Cortex of kidney (tissue), 1 donor: ENCODE measurements around the gene CD80.

ENCODE experiments used
- DNase-seq: peaks from one replicate; lab custom pipeline; 2025; lab: John Stamatoyannopoulos, UW

CD80 gene

DNA sequence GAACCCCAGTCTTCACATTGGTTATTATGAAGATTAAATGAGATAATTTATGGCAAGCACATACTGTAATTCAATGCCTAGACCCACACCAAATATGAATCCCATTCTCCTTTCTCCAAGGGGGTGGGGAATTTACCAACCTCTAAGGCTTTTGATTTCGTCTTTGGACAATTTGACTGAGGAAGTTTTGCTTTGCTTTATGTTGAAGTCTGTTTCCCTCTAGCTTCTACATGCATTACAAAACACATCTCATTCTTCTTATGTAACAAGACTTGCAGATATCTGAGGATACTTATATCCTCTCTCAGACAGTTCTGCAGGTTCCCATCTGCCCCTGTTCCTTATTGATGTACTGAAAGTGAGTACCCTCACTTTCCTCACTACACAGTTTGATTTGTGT lies 12.2 kb downstream of the CD80 start:
- DNase-seq, result no peak

DNA sequence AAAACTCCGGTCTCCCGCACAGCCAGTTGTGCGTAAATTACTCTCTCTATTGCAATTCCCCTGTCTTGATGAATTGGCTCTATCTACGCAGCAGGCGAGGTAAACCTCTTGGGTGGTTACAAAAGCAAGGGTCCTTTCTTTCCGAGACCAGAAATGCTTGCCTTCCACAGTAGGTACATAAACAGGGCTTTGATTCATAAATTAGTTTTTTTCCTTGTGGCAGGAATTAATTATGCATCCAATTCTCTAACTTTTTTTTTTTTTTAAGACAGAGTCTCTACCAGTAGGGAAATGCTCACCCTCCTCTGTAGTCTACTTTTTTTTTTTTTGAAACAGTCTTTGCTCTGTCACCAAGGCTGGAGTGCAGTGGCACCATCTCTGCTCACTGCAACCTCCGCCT lies 16.3 kb downstream of the CD80 start:
- DNase-seq, result no peak

DNA sequence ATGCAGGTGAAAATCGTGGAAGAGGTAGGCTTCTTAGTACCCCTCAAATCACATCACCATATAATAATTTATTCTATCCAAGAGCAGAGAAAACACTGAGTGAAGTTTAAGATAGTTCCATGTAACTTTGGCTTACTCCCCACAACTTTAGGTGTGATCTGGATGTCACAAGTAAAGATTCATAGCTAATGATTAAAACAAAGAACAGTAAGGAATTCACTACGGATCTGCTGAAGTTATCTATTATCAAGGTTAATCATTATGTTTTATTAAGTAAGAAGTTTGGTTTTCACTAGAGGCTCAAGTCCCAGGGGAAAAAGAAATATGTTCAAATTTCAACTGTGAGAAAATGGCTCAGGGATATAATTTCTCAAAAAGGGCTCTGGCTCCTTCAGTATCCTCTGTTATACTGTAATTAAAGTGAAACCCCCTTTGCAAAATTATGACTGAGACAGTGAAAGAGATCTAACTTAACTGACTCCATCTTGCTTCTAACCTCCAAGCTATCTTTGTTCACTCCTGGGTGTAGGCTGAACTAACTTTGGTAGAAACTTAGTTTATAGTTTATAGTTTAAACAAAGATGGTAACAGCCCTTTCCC lies 17.1 kb downstream of the CD80 start:
- DNase-seq, result no peak

DNA sequence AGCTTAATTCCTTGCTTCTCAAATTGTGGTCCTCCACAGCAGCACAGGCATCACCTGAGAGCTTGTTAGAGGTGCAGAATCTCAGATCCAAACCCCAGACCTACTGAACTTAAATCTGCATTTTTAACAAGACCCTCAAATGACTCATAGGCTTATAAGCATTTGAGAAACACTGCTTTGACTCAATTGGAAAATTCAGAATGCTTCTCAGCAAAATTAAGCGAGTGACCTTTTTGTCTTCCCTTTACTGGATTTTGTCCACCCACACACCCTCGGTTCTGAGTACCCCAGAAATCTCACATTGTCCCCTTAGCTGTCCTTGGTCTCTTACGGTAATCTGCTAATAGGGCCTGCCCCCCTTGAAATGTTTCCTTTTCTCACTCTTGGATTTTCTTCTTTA lies 17.9 kb downstream of the CD80 start:
- no peak for DNase-seq

DNA sequence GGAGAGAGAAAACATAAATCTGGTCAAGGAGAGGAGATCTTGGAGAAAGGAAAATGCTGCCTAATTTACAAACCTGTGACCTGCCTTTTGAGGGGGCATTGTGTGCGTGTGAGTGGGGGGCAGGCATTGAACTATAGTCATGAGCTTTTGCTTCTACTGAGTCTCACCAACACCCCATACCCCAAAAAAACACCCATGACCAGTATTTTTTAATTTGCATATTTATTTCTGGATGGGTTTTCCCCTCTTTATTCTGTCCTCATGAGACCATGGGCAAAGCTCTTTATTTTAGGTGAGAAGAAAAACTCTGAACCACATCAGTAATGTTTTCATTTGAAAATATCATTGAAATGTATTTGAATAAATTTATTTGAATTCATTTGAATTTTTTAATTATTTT lies 20.6 kb downstream of the CD80 start:
- no peak for DNase-seq

DNA sequence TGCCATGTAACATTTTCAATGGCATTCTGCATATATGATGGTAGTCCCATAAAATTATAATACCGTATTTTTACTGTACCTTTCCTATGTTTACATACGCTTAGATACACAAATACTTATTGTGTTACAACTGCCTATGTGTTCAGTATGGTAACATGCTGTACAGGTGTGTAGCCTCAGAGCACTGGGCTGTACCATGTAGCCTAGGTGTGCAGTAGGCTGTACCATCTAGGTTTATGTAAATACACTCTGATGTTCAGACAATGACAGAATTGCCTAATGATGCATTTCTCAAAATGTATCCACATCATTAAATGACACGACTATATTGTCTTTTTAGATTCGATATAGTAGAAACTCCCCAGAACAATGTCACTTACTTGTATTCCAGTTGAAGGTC lies 22.7 kb downstream of the CD80 start:
- no peak for DNase-seq

DNA sequence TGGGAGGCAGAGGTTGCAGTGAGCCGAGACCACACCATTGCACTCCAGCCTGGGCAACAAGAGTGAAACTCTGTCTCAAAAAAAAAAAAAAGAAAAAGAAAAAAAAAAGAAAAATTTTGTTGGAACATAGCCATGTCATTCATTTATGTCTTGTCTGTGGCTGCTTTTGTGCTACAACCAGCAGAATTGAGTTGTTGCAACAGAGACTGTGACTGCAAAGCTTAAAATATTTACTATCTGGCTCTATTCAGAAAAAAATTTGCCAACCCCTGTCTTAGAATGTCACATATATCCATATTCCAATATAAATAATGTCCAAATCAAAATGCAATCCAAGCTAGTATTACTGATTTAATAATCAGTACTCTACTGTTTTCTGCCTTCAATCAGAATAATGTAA lies 25.1 kb downstream of the CD80 start:
- no peak for DNase-seq

DNA sequence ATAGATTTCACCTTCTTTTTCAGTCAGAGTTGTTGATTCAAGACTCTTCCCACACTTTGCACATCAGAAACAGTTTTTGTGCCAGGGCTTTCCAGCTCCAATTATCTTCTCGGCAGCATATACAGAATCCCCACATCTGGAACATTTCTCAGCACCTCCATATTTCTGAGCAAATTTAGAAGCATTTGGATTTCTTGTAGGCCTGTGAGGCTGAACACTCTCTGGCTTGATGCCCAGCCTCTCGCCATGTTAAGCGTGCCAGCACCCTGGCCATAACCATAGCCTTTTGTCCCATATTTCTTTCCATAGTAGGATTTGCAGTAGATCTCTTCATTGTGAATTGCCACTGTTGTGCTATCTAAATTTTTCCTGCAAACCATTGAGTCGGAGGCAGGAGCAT lies 28.3 kb downstream of the CD80 start:
- no peak for DNase-seq

DNA sequence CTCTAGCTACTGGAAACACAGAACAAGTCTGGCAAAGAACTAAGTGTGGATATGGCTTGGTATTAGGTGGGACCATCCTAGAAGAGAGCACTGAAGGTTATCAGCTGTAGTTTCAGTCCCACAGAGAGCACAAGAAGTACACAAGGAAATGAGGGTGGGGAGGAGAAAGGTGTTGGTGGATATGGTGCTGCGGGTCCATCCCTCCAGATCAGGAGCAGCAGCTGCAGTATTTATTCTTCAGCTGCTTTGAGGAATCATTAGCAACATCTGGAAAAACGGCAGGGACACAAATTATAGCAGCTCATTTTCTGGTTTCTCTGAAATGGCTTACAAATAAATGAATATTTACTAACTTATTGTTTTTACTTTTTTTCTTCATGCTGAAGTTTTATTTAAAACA lies 29.0 kb downstream of the CD80 start:
- no peak for DNase-seq

DNA sequence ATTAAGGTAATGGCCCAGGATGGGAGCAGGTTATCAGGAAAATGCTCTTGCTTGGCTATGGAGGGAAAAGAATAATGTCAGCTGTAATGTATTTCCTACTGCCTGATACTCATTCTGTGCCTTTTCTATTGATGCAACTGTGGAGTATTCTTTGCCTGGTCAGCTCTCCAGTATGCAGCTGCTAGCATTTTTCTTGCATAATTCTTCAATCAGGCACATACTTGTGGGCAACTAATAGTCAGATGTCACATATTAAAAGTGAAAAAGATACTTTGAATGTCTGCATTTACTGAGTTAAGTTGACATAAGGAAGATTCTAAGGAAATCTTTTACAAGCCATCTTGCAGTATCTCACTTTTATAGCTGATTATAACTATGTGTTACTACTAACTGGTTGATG lies 29.5 kb downstream of the CD80 start:
- no peak for DNase-seq

DNA sequence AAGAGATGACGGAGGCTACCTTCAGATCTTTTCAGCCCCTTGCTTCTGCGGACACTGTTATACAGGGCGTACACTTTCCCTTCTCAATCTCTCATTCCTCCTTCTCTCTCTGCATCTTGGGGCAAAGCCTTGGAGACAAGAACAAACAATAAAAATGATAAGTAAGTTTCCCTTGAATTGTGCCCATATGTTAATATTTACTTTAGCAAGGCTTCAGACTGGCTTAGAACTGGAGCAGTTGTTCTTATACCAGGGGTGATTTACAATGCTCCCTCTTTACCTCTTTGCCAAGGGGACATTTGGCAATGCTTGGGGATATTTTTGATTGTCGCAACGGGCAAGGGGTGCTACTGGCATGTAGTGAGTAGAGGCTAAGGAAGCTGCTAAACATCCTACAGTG lies 31.7 kb downstream of the CD80 start:
- DNase-seq, result no peak

DNA sequence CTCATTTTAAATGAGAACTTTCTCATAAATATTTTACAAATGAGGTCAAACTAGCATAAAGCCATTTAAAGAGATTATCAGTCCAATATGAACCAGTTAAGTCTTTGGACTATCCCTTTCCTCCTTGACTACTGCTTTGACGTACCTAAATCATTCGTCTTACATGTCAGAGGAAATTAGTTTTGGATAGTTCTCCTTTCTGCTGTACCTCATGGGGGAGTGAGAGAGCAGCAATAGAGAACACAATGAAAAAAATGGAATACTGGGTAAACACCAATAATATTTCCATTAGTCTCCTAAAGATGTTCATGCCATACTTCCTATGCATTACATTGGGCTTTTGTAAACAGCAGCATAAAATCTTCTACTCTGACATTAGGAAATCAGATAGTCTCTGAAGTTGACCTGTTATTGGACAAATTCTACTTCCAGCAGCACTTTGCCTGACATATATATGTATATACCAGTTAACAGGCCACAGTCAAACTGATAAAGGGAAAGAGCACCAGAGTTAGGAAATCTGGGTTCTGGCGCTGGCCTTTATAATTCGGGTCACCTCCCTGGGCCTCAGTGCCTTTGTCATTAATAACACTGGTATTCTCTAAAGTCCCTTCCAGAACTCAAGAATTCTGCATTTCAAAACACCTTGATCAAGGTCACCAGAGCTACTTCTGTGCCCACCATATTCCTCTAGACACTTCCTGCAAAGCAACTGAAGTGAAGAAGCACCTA lies 34.3 kb downstream of the CD80 start:
- DNase-seq, result no peak

DNA sequence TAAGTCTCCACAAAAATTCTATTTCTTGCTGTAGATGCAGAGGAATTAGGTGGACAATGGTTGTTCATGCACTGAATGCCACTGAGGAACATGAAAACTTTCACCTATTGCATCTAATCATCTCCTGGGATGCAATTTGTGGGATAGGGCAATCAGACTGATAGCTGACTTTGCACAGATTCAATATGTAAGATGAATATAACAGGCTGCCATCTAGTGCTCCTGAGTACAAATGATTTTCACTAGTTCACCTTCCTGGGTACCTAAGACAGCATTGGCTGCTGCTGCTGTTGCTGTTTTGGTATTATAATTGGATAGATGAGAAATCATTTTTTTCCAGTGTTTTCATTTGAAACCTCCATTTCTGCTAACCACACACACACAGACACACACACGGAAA lies 41.4 kb downstream of the CD80 start:
- no peak for DNase-seq

DNA sequence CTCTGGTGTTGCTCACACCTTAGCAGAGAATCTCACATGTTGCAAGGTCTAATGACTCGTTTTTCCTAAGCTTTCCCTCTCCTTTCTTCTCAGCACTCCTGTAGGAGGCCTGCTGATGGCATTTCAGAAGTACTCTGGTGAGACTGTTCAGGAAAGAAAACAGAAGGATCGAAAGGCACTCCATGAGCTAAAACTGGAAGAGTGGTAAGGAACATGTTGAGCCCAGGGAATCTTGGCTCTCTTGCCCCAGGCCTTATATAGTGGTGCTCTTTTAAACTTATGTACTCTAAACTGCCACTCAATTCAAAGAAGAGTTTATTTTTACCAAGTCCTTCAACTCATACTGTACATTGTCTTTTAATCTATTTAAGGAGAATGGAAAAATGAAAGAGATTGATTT lies 42.3 kb downstream of the CD80 start:
- no peak for DNase-seq

DNA sequence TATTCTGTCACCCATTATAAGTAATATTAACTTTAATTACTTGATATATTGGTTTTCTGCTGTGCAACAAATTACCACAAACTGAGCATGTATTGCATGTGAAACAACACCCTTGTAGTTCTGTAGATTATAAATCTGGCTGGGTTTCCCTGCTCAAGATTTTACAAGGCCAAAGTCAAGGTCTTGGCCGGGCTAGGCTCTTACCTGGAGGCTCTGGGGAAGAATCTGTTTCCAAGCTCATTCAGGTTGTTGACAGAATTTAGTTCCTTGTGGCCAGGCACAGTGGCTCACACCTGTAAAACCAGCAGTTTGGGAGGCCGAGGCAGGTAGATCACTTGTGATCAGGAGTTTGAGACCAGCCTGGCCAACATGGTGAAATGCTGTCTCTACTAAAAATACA lies 44.8 kb downstream of the CD80 start:
- DNase-seq, result no peak

DNA sequence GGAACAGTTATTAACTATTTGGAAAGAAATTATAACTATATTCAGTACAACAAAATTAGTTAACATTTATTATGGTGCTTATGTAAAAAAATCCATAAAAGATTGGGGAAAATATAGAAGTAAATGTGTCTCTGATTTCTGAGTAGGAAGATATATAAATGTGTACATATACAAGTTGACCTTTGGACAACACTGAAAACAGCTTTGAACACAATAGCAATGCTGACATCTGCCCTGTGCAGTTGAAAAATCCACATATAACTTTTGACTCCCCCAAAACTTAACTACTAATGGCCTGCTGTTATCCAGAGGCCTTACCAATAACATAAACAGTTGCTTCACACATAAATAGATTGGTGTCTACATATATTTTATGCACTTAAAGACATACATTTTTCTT lies 48.7 kb downstream of the CD80 start:
- no peak for DNase-seq

DNA sequence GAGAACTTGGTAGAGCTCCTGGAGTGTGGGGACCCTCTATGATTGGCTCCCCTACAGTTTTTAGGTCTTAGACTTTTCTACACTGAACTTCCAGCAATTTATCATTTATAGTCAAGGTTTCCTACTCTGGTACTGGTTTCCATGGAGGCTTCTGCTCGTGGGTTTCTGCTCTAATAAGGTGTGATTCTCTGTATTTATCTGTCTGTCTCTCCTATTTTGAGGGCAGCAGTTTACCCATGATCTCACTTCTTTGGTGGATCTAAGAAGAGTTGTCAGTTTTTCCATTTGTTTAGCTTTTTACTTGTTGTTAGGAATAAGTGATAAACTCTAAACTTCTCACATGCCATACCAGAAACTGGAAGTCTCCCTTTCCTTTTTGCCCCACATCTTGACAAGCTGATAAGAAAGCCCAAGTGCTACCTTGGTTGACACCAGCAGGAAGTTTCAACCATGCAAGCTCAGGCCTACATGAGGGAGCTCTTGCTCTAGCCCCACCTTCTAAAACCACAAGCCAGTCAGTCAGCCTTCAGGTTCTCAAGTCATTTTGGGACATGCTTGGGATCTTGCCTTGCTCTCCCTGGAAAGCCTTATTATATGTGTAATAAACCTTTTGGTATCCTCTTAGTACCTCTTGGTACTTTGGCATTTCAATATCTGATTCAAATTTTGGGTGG lies 51.1 kb downstream of the CD80 start:
- no peak for DNase-seq

DNA sequence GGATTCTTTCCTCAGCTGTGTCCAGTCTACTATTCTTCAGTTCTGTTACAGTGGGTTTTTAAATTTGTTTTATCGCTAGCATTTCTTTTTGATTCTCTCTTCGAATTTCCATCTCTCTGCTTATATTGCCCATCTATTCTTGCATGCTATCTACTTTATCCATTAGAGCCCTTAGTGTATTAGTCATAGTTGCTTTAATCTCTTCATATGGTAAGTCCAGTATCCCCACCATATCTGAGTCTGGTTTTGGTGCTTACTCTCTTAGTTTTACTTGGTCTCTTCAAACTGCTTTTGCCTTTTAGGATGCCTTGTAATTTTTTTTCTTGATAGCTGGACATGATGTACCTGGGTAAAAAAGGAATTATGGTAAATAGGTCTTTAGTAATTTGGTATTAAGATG lies 52.0 kb downstream of the CD80 start:
- no peak for DNase-seq

DNA sequence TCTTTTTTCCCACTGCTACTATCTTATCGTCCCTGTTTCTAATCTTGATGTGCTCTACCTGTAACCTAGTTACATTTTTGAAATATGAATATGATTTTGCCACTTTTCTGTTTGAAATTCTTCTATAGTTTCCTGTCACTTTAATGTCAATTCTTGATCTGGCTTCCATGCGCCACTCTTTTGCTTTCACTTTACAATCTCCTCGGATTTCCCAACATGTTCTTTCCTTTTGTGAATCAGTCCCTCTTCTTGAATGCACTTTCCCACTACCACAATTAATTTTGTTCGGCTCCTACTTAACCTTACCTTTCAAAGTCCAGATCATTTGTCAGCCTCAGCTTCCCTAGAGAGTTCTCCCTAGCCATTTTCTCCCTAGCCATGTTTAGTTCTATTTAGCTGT lies 52.8 kb downstream of the CD80 start:
- no peak for DNase-seq

DNA sequence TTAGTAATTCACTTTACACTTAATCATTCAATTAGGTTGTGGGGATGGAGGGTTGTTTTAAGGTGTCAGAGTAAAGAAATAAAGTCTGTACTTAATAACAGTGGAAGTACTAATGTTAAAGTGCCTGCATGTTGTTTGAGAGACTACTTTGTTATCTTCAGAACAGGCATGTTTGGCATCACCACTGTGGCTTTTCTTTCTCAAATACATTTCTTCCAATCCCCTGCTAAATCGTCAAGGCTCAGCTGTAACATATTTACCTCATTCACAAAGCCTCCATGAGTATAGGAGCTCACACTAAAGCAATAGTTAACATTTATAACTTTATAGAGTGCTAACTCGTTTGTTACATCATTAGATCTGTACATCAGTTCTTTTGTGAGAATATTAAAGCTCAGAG lies 58.5 kb downstream of the CD80 start:
- no peak for DNase-seq

DNA sequence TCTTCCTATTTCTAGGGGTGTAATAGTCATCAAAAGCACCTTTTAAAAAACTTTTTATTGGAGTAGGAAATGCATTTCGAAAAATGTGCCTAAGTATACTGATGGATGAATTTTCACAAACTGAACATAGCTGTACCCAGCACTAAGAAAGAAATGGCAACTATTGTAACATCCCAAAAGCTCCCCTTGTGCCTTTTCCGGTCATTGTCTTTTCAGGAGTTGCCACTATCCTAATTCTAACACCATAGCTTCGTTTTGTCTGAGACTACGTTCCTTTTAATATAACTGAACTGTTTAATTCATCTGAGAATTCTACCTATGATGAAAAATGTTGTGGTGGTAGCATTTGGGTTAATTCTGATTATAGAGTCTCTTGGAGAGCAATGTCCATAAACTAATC lies 59.1 kb downstream of the CD80 start:
- DNase-seq, result no peak

DNA sequence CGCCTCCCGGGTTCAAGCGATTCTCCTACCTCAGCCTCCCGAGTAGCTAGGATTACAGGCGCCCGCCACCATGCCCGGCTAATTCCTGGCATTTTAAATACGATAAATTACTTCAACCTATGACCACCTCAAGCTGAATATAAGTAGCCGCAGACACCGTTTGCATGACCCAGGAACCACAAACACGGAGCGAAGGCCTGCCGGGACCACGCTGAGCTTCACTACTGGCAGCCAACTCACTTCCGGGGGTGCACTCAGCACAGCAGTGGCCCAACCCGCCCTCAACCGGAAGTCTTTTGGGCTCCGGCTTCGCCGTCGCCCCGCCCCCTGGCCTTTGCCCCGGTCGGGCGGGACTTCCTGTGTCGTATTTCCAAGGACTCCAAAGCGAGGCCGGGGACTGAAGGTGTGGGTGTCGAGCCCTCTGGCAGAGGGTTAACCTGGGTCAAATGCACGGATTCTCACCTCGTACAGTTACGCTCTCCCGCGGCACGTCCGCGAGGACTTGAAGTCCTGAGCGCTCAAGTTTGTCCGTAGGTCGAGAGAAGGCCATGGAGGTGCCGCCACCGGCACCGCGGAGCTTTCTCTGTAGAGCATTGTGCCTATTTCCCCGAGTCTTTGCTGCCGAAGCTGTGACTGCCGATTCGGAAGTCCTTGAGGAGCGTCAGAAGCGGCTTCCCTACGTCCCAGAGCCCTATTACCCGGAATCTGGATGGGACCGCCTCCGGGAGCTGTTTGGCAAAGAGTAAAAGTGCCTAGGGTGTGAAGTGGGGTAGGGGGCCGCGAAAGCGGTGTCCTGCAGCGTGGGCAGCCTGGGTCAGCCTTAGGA lies 61.0 kb downstream of the CD80 start, which contains the start of gene TIMMDC1:
TIMMDC1 (plus strand) TSS at position 362 of the 826 bp plus-strand sequence; CDS start at position 549, 187 bp downstream.
- peak; percentile 83 for DNase-seq

DNA sequence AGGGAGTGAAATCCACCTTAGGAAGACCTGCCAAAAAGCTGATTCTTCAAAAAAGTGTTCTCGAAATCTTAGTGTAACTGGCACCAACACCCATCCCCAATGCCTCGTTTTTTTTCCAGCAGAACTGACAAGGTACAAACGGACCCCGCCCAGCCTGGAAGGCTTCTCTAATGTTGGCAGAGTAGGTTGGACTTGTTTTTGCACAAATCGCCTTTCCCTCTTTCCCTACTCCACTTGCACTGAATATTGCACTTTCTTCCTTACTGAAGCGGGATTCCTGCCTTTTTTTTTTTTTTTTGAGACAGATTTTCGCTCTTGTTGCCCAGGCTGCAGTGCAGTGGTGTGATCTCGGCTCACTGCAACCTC lies 61.6 kb downstream of the CD80 start:
- DNase-seq, result no peak
